Large intestine (tissue), 3 donors: ENCODE measurements around the gene BARX1. TPM values are rescaled to one million over a fixed set of nuclear protein-coding genes. Genes with fewer than 3 reads are reported as not detected.

Source experiments
- DNase-seq, 2 donors: peaks; one replicate each; pipeline versions ENCODE4 v3.0.0 to v3.0.0-alpha.2; 2013
- H3K27ac ChIP-seq: one replicate; pipeline ENCODE4 v1.5.1; 2013; ENCODE audit warnings: low read length
- H3K27me3 ChIP-seq: 2 replicates; pipeline ENCODE4 v1.6.1; 2013; ENCODE audit warnings: low read length; ENCODE audit not compliant: control insufficient read depth, insufficient read depth
- H3K36me3 ChIP-seq: 2 replicates; pipeline ENCODE4 v1.6.1; 2013; ENCODE audit warnings: low read length; ENCODE audit not compliant: control insufficient read depth, insufficient read depth
- H3K4me1 ChIP-seq: one replicate; pipeline ENCODE4 v1.6.1; 2013; ENCODE audit warnings: low read length; ENCODE audit not compliant: control insufficient read depth, insufficient read depth
- H3K4me3 ChIP-seq: one replicate; pipeline ENCODE4 v1.5.1; 2013; ENCODE audit warnings: low read length
- H3K9me3 ChIP-seq: one replicate; pipeline ENCODE4 v1.6.1; 2013; ENCODE audit warnings: mild to moderate bottlenecking, low read depth, low read length, moderate library complexity; ENCODE audit not compliant: control insufficient read depth
- WGBS: methylation state at CpG from one replicate; pipeline ENCODE4 v1.1.5; 2013; ENCODE audit warnings: low lambda C conversion rate; ENCODE audit not compliant: insufficient coverage; 5-methylcytosine and 5-hydroxymethylcytosine counted together
- polyA plus RNA-seq: library from polyadenylated mRNA; unstranded; fragments of 120-200 nt; gene quantifications from one replicate; pipeline ENCODE4 v1.2.1, GENCODE V29; 2013

The BARX1 gene
- polyA plus RNA-seq, 1 donor, result 0.06 TPM

DNA sequence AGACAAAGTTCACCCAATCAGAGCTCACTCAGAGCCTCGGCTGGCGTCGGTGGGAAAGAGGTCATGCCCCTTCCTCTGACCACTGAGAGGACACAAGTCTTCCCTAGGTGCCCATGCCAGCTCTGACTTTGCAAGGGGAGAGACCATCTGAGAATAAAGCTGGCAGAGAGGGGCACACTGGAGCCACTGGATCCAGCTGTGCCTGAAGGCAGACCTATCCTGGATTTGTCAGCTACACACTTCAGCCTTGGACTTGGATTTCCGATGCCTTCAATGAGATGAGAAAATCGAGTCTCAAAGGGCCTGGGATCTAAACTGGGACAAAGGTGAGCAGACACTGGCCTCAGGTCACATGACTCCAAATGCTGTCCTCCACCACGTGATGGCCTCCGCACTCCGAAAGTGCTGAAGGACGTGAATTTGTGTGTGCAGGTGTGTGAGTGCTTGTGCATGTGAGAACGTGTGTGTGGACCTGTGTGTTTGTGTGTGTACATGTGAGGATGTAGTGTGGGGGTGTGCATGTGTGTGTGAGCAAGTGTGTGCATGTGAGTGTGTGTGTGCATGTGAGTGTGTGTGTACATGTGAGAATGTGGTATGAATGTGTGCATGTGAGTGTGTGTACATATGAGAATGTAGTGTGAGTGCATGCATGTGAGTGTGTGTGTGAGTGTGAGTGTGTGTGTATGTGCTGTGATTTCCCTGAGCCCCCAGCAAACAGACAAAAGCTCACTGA is 37.9 kb downstream of the BARX1 start:
- Histone ChIP-seq H3K4me1 (no peaks in the 10 kb centered on the region), H3K27ac (no peak overlapping the region), H3K4me3 (no peak overlapping the region), H3K27me3 (peaks cover 4% of the 10 kb centered on the region), H3K36me3 (no peaks in the 10 kb centered on the region), H3K9me3 (no peaks in the 10 kb centered on the region)
- WGBS, result no CpG with 5 or more reads among the region's 10 CpGs
- no peak for DNase-seq

DNA sequence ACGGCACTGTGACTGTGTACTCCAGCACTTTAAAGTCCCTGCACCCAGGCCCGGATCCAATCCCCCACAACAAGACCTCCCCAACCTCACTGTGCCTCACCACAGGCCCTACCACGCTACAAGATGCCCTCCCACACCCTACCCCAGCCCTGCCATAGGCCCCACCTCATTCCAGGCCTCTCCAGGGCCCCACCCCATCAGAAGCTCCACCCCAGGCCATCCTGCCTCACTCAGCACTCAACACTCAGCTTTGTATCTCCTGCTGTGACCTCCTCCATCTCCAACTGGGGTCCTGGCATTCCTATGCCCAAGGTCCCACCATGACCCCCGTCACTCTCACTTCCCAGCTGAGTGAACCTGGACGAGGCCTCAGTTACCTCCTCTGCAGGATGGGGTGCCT is 38.8 kb downstream of the BARX1 start:
- WGBS, result no CpG with 5 or more reads among the region's 5 CpGs
- H3K36me3 ChIP-seq, result no peaks in the 10 kb centered on the region

GRCh38 chr9:93911801-93912554 is 43.2 kb downstream of the BARX1 start:
- 81% methylated on average over 11 of the region's 27 CpGs for WGBS
- Histone ChIP-seq H3K27ac (no peak overlapping the region), H3K9me3 (no peaks in the 10 kb centered on the region), H3K27me3 (peaks cover 12% of the 10 kb centered on the region), H3K4me3 (no peak overlapping the region), H3K36me3 (no peaks in the 10 kb centered on the region), H3K4me1 (no peaks in the 10 kb centered on the region)
- DNase-seq, result no peak

More for the DNA sequence above, 38.8 kb downstream of the BARX1 start:
- Histone ChIP-seq H3K9me3 (no peaks in the 10 kb centered on the region), H3K27me3 (peaks cover 7% of the 10 kb centered on the region), H3K4me3 (no peak overlapping the region), H3K4me1 (no peaks in the 10 kb centered on the region), H3K27ac (no peak overlapping the region)
- DNase-seq, result no peak

DNA sequence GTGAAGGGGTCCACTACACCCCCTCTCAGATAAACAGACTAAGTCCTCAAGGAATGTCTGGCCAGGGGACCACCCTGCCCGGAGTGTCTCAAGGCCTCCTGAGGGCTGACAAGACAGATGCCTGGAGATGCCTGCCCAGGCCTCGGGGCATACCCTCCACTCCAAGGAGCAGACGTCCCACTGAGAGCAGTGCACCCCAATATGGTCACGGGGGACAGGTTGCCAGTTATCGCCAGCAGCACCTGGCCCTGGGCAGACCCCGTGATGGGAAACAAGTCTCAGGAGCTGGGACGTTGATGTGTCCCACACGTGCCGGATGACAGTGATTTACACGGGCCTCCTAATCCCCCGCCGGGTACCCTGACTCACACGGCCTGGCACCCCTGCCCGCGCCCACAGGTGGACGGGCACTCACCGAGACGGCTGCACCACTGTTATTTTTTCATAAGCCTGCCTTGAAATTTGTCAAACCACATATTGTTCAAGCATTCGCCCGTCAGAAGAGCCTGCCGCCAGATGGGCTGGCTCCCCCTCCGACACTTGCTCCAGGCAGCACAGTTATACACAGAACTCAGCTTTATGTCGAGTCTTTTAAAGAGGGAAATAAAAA is 43.9 kb downstream of the BARX1 start:
- Histone ChIP-seq H3K27me3 (peaks cover 13% of the 10 kb centered on the region), H3K4me3 (no peak overlapping the region), H3K4me1 (no peaks in the 10 kb centered on the region), H3K27ac (no peak overlapping the region), H3K36me3 (no peaks in the 10 kb centered on the region), H3K9me3 (no peaks in the 10 kb centered on the region)
- WGBS, result 90% methylated on average over 7 of the region's 23 CpGs
- no peak for DNase-seq

DNA sequence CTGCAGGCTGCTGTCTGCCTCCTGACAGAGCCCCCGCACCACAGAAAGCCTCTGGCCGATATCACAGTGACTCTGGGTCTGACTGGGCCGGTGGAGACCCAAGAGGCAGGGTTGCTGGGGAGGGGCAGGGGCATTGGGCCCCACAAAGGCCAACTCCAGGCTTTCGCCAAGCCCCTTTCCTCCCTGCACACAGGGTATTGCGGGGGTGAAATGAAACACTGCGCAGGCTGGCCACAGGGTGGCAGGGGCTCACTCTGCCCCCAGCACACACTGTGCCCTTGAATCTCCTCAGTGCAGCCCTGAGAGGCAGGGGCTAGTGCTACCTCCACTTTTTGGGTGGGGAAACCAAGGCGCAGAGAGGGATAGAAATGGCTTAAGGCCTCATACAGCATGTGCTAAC is 44.6 kb downstream of the BARX1 start:
- no peaks in the 10 kb centered on the region for H3K36me3 ChIP-seq
- H3K9me3 ChIP-seq, result no peaks in the 10 kb centered on the region
- peaks cover 16% of the 10 kb centered on the region for H3K27me3 ChIP-seq
- no CpG with 5 or more reads among the region's 7 CpGs for WGBS
- DNase-seq, result no peak
- H3K4me3 ChIP-seq, result no peak overlapping the region
- no peak overlapping the region for H3K27ac ChIP-seq
- no peaks in the 10 kb centered on the region for H3K4me1 ChIP-seq

DNA sequence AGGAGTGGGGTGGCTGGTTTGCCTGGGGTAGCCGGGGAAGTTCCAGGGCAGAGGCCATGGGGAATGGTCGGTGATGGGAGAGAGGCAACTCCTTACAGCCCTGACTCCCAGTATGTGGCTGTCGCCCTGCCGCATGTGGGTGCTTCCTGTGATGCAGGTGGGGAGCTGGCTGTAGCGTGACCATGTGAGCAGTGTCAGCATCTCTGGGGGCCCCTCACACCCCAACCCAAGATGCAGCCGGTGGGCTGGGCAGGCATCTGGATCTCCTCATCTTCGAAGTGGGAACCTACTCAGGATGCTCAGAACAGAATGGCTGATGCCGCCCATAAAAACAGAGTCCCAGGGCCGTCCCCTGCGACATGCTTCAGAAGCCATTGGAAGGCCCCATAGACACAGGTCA is 45.0 kb downstream of the BARX1 start:
- H3K27ac ChIP-seq, result no peak overlapping the region
- no peaks in the 10 kb centered on the region for H3K36me3 ChIP-seq
- H3K4me3 ChIP-seq, result no peak overlapping the region
- no peak for DNase-seq
- no peaks in the 10 kb centered on the region for H3K4me1 ChIP-seq
- peaks cover 16% of the 10 kb centered on the region for H3K27me3 ChIP-seq
- H3K9me3 ChIP-seq, result no peaks in the 10 kb centered on the region
- WGBS, result no CpG with 5 or more reads among the region's 10 CpGs

- Histone ChIP-seq H3K4me3 (no peak overlapping the region), H3K27me3 (peaks cover 13% of the 10 kb centered on the region), H3K4me1 (no peaks in the 10 kb centered on the region), H3K27ac (no peak overlapping the region), H3K36me3 (no peaks in the 10 kb centered on the region), H3K9me3 (no peaks in the 10 kb centered on the region)
- 50% methylated on average over 2 of the region's 6 CpGs for WGBS
- DNase-seq, result no peak
These were observed 45.9 kb downstream of the BARX1 start for GRCh38 chr9:93909242-93909616.

DNA sequence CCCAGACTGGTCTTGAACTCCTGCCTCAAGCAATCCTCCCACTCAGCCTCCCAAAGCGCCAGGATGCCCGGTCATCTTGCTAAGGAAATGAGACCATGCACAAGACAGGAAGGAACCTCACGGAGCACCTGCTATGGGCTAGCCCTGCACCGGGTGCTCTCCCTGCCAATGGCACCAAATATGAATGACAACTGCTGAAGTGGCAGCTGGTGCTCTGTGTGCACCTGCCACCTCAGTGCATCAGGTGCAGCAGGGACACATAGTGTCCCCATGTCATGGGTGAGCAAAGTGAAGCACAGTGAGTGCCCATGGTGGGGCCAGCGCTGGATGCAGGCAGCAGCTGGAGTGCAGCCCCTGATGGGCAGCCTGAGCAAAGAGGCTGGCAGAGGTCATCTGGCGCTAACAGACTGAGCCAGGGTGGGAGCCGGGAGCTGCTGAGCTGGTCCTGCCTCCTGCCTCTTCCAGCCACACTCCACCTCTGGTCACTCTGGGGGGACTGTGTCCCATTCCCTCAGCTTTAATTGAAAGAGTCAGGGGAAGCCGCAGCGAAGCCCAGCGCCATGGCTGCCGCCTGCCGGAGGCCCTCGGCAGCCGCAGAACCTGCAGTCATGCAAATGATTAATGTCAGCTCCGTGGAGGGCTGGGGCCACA is 46.4 kb downstream of the BARX1 start:
- Histone ChIP-seq H3K4me3 (no peak overlapping the region), H3K36me3 (no peaks in the 10 kb centered on the region), H3K27ac (no peak overlapping the region), H3K9me3 (no peaks in the 10 kb centered on the region), H3K4me1 (no peaks in the 10 kb centered on the region), H3K27me3 (peaks cover 12% of the 10 kb centered on the region)
- DNase-seq, result no peak
- WGBS, result no CpG with 5 or more reads among the region's 15 CpGs

DNA sequence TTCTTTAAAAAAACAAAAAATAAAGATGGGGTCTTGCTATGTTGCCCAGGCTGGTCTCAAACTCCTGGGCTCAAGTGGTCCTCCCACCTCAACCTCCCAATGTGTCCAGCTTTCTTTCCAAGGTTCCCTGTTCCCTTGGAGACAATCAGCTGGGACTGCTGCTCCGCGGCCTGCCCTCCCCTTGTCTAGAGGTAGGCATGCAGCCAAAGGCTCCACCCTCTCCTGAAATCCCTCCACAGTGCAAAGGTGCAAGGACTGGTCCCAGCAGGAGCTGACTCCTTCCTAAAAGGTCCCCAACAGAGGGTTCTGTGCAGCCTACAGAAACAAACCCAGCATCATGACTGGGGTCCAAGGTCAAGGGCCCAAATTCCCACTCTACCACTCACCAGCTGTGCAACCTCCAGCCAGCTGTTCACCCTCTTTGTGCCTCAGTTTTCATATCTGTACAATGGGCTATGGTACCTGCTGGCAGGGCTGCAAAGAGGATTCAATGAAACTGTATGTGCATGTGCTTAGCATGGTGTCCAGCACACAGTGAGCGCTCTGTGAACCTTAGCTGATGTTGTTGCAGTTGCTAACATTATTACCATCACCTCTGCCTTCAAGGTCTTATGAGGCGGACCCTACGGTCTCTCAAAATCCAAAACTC is 47.5 kb downstream of the BARX1 start:
- Histone ChIP-seq H3K36me3 (no peaks in the 10 kb centered on the region), H3K4me3 (no peak overlapping the region), H3K9me3 (no peaks in the 10 kb centered on the region), H3K4me1 (no peaks in the 10 kb centered on the region), H3K27ac (no peak overlapping the region), H3K27me3 (peaks cover 12% of the 10 kb centered on the region)
- WGBS, result 100% methylated on average over 1 of the region's 5 CpGs
- DNase-seq, result no peak
